ENCODE measurements around the gene NUTF2.

GRCh38 chr16:67837811-67838210 is 8.9 kb upstream of the NUTF2 start:
- TF ChIP-seq EZH2phosphoT487 (IDR thresholded peaks at IDR 0.05; ENCODE audit: borderline replicate concordance, low read length): no peak
- TF ChIP-seq CTCF (IDR thresholded peaks at IDR 0.05; ENCODE audit: low read depth, low read length, poor library complexity, severe bottlenecking): no peak
